HEK293 (cell line): ENCODE results near the gene SLC51A.

Experiments
- CTCF ChIA-PET: fragments of 350-600 bp; formaldehyde crosslinking; extraction: SDS; loops from one replicate; lab custom pipeline; 2021; ENCODE audit warnings: antibody characterized with exemption; lab: Yijun Ruan, JAX
- POLR2A ChIA-PET: fragments of 300-600 bp; formaldehyde crosslinking; extraction: SDS; loops from one replicate; lab custom pipeline; 2020; ENCODE audit warnings: antibody characterized with exemption, inconsistent platforms; lab: Yijun Ruan, JAX
- H3K27ac ChIP-seq: fragments of 200-500 bp; sonication (Bioruptor generic); 2 replicates; pipeline ENCODE4 v1.5.1; 2014; ENCODE audit warnings: low read depth, low read length, control low read depth, inconsistent platforms; ENCODE audit errors: extremely low read depth
- H3K36me3 ChIP-seq, 2 experiments: fragments of 200-500 bp in 1 of 2; sonication (Bioruptor generic) in 1 of 2; 1 replicate in 1 of 2; 2 replicates in 1 of 2; pipeline ENCODE4 v1.5.1; 2014 to 2017; ENCODE audit warnings: inconsistent platforms in 2 of 2, low read length in 2 of 2; ENCODE audit not compliant: control insufficient read depth in 2 of 2, insufficient read depth in 1 of 2
- H3K4me1 ChIP-seq: fragments of 200-500 bp; sonication (Bioruptor generic); 2 replicates; pipeline ENCODE4 v1.5.1; 2014; ENCODE audit warnings: mild to moderate bottlenecking, low read length, inconsistent platforms; ENCODE audit not compliant: control insufficient read depth, insufficient read depth
- H3K4me3 ChIP-seq: 2 replicates; pipeline ENCODE4 v1.5.1; 2011; ENCODE audit warnings: low read depth, mild to moderate bottlenecking, control low read depth, low read length, moderate library complexity
- H3K9me3 ChIP-seq: fragments of 200-500 bp; sonication (Bioruptor generic); 2 replicates; pipeline ENCODE4 v1.5.1; 2014; ENCODE audit warnings: low read depth, low read length, inconsistent platforms; ENCODE audit not compliant: control insufficient read depth, insufficient read depth
- BCL11B ChIP-seq: fragments of 450-650 bp; formaldehyde crosslinking; IDR thresholded peaks from 2 replicates; pipeline ENCODE4 v1.5.1; 2016; ENCODE audit warnings: low read depth, missing biosample characterization, missing genetic modification characterization
- FEZF1 ChIP-seq: fragments of 450-650 bp; formaldehyde crosslinking; IDR thresholded peaks from 2 replicates; pipeline ENCODE4 v1.5.1; 2016; ENCODE audit warnings: missing biosample characterization, missing genetic modification characterization
- GFI1B ChIP-seq: fragments of 450-650 bp; formaldehyde crosslinking; IDR thresholded peaks from 2 replicates; pipeline ENCODE4 v1.5.1; 2016; ENCODE audit warnings: missing biosample characterization, missing genetic modification characterization
- GLI4 ChIP-seq: fragments of 450-650 bp; formaldehyde crosslinking; IDR thresholded peaks from 2 replicates; pipeline ENCODE4 v1.5.1; 2016; ENCODE audit warnings: missing biosample characterization, missing genetic modification characterization
- HOXD13 ChIP-seq: sonication (generic); formaldehyde crosslinking; IDR thresholded peaks from 2 replicates; pipeline ENCODE4 v1.8.0; 2022; ENCODE audit warnings: missing genetic modification reagents, borderline replicate concordance
- MEIS1 ChIP-seq: sonication (generic); formaldehyde crosslinking; IDR thresholded peaks from 2 replicates; pipeline ENCODE4 v1.8.1; 2022; ENCODE audit warnings: missing genetic modification reagents, mild to moderate bottlenecking, borderline replicate concordance
- OVOL3 ChIP-seq: fragments of 450-650 bp; formaldehyde crosslinking; IDR thresholded peaks from 2 replicates; pipeline ENCODE4 v1.5.1; 2016; ENCODE audit warnings: missing biosample characterization, missing genetic modification characterization
- SCRT2 ChIP-seq: fragments of 450-650 bp; formaldehyde crosslinking; IDR thresholded peaks from 2 replicates; pipeline ENCODE4 v1.5.1; 2016; ENCODE audit warnings: missing biosample characterization, missing genetic modification characterization
- ZBTB7A ChIP-seq: fragments of 450-650 bp; formaldehyde crosslinking; IDR thresholded peaks from 2 replicates; pipeline ENCODE4 v1.5.1; 2016; ENCODE audit warnings: low read depth, missing biosample characterization, missing genetic modification characterization
- ZEB2 ChIP-seq: fragments of 450-650 bp; formaldehyde crosslinking; IDR thresholded peaks from 2 replicates; pipeline ENCODE4 v1.5.1; 2016; ENCODE audit warnings: missing biosample characterization, missing genetic modification characterization
- ZIC2 ChIP-seq: fragments of 450-650 bp; formaldehyde crosslinking; IDR thresholded peaks from 2 replicates; pipeline ENCODE4 v1.5.1; 2016; ENCODE audit warnings: missing biosample characterization, missing genetic modification characterization
- ZNF112 ChIP-seq: fragments of 450-650 bp; formaldehyde crosslinking; IDR thresholded peaks from 2 replicates; pipeline ENCODE4 v1.5.0; 2017; ENCODE audit warnings: missing biosample characterization, missing genetic modification characterization
- ZNF140 ChIP-seq: fragments of 450-650 bp; formaldehyde crosslinking; IDR thresholded peaks from 2 replicates; pipeline ENCODE4 v1.5.1; 2016; ENCODE audit warnings: missing biosample characterization, missing genetic modification characterization
- ZNF16 ChIP-seq: fragments of 450-650 bp; formaldehyde crosslinking; IDR thresholded peaks from 2 replicates; pipeline ENCODE4 v1.5.1; 2016; ENCODE audit warnings: low read depth, missing biosample characterization, missing genetic modification characterization
- ZNF169 ChIP-seq: fragments of 450-650 bp; formaldehyde crosslinking; IDR thresholded peaks from 2 replicates; pipeline ENCODE4 v1.5.1; 2016; ENCODE audit warnings: missing biosample characterization, missing genetic modification characterization
- ZNF202 ChIP-seq: fragments of 450-650 bp; formaldehyde crosslinking; IDR thresholded peaks from 2 replicates; pipeline ENCODE4 v1.5.1; 2016; ENCODE audit warnings: missing biosample characterization, missing genetic modification characterization, borderline replicate concordance
- ZNF214 ChIP-seq: fragments of 450-650 bp; formaldehyde crosslinking; IDR thresholded peaks from 2 replicates; pipeline ENCODE4 v1.5.1; 2017; ENCODE audit warnings: missing biosample characterization, mild to moderate bottlenecking, missing genetic modification characterization, borderline replicate concordance
- ZNF221 ChIP-seq: fragments of 450-650 bp; formaldehyde crosslinking; IDR thresholded peaks from 2 replicates; pipeline ENCODE4 v1.5.1; 2017; ENCODE audit warnings: missing biosample characterization, missing genetic modification characterization, borderline replicate concordance
- ZNF311 ChIP-seq: fragments of 450-650 bp; formaldehyde crosslinking; IDR thresholded peaks from 2 replicates; pipeline ENCODE4 v1.5.1; 2017; ENCODE audit warnings: missing biosample characterization, missing genetic modification characterization, borderline replicate concordance
- ZNF341 ChIP-seq: fragments of 450-650 bp; formaldehyde crosslinking; IDR thresholded peaks from 2 replicates; pipeline ENCODE4; 2016; ENCODE audit warnings: low read depth, missing biosample characterization, missing genetic modification characterization
- ZNF366 ChIP-seq: fragments of 450-650 bp; formaldehyde crosslinking; conservative IDR thresholded peaks from 2 replicates; pipeline ENCODE4 v1.5.1; 2016; ENCODE audit warnings: missing biosample characterization, missing genetic modification characterization
- ZNF510 ChIP-seq: fragments of 450-650 bp; formaldehyde crosslinking; IDR thresholded peaks from 2 replicates; pipeline ENCODE4 v1.5.1; 2018; ENCODE audit warnings: mild to moderate bottlenecking, missing genetic modification characterization, missing biosample characterization; ENCODE audit not compliant: insufficient replicate concordance
- ZNF596 ChIP-seq: fragments of 450-650 bp; IDR thresholded peaks from 2 replicates; pipeline ENCODE4 v1.5.0; 2018; ENCODE audit warnings: missing biosample characterization, mild to moderate bottlenecking, missing genetic modification characterization, moderate library complexity
- ZNF624 ChIP-seq: fragments of 450-650 bp; formaldehyde crosslinking; IDR thresholded peaks from 2 replicates; pipeline ENCODE4 v1.5.1; 2017; ENCODE audit warnings: missing biosample characterization, missing genetic modification characterization
- ZNF791 ChIP-seq: fragments of 450-650 bp; formaldehyde crosslinking; IDR thresholded peaks from 2 replicates; pipeline ENCODE4 v1.5.1; 2016; ENCODE audit warnings: missing biosample characterization, missing genetic modification characterization
- TF ChIP-seq, protein P1 (sequence below): fragments of 450-650 bp; IDR thresholded peaks from 2 replicates; pipeline ENCODE4 v1.5.1; 2018; ENCODE audit warnings: missing biosample characterization, mild to moderate bottlenecking, missing genetic modification characterization
- TF ChIP-seq, protein P2 (sequence below): fragments of 450-650 bp; formaldehyde crosslinking; IDR thresholded peaks from 2 replicates; pipeline ENCODE4 v1.5.1; 2016; ENCODE audit warnings: missing biosample characterization, missing genetic modification characterization
- TF ChIP-seq, protein P3 (sequence below): fragments of 450-650 bp; formaldehyde crosslinking; IDR thresholded peaks from 2 replicates; pipeline ENCODE4 v1.5.1; 2016; ENCODE audit warnings: missing biosample characterization, missing genetic modification characterization
- TF ChIP-seq, protein P4 (sequence below): fragments of 450-650 bp; IDR thresholded peaks from 2 replicates; pipeline ENCODE4 v1.5.1; 2018; ENCODE audit warnings: missing biosample characterization, missing genetic modification characterization

The SLC51A gene

DNA sequence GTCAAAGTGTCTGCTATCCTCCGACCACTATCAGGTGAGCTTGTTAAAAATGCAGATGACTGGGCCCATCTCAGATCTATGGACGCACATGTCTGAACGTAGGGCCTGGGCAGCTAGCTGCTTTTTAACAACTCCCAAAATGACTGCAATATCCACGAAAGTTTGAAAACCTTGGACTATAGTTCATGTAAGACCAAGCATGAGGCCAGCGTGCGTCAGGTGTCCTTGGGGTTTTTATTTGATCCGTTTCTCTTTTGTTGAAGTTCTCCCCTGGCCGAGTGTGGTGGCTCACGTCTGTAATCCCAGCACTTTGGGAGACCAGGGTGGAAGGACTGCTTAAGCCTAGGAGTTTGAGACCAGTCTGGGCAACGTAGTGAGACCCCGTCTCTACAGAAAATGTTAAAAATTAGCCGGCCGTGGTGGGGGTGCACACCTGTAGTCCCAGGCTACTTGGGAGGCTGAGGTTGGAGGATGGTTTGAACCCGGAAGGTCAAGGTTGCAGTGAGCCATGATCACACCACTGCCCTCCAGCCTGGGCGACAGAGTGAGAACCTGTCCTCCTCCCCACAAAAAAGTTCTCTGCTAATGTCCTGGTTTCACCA is 9.5 kb downstream of the SLC51A start:
- no peak overlapping the region for H3K4me3 ChIP-seq
- POLR2A ChIA-PET, result no interaction called here
- no peak overlapping the region for H3K27ac ChIP-seq
- no peaks in the 10 kb centered on the region for H3K36me3 ChIP-seq
- H3K4me1 ChIP-seq, result no peaks in the 10 kb centered on the region
- no peak for TF ChIP-seq ZIC2 (tag by site-specific recombination)
- TF ChIP-seq ZNF16 (tag by site-specific recombination), result no peak
- no peak for TF ChIP-seq GFI1B (tag by site-specific recombination)
- no peak for TF ChIP-seq MEIS1 (CRISPR knock-in tag)
- no peak for TF ChIP-seq ZNF214 (tag by site-specific recombination)
- no peak for TF ChIP-seq ZNF624 (tag by site-specific recombination)
- TF ChIP-seq, protein P1, sequence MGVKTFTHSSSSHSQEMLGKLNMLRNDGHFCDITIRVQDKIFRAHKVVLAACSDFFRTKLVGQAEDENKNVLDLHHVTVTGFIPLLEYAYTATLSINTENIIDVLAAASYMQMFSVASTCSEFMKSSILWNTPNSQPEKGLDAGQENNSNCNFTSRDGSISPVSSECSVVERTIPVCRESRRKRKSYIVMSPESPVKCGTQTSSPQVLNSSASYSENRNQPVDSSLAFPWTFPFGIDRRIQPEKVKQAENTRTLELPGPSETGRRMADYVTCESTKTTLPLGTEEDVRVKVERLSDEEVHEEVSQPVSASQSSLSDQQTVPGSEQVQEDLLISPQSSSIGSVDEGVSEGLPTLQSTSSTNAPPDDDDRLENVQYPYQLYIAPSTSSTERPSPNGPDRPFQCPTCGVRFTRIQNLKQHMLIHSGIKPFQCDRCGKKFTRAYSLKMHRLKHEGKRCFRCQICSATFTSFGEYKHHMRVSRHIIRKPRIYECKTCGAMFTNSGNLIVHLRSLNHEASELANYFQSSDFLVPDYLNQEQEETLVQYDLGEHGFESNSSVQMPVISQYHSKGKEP (tag by site-specific recombination), result no peak
- no peak for TF ChIP-seq FEZF1
- TF ChIP-seq ZNF596, result no peak
- no peak for TF ChIP-seq BCL11B (tag by site-specific recombination)
- no peak for TF ChIP-seq ZNF112 (tag by site-specific recombination)
- no peak for TF ChIP-seq ZNF791
- no peak for TF ChIP-seq ZNF311
- no peak for TF ChIP-seq ZNF169 (tag by site-specific recombination)
- TF ChIP-seq, protein P2, sequence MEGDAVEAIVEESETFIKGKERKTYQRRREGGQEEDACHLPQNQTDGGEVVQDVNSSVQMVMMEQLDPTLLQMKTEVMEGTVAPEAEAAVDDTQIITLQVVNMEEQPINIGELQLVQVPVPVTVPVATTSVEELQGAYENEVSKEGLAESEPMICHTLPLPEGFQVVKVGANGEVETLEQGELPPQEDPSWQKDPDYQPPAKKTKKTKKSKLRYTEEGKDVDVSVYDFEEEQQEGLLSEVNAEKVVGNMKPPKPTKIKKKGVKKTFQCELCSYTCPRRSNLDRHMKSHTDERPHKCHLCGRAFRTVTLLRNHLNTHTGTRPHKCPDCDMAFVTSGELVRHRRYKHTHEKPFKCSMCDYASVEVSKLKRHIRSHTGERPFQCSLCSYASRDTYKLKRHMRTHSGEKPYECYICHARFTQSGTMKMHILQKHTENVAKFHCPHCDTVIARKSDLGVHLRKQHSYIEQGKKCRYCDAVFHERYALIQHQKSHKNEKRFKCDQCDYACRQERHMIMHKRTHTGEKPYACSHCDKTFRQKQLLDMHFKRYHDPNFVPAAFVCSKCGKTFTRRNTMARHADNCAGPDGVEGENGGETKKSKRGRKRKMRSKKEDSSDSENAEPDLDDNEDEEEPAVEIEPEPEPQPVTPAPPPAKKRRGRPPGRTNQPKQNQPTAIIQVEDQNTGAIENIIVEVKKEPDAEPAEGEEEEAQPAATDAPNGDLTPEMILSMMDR (tag by site-specific recombination), result no peak
- CTCF ChIA-PET, result interaction anchor here (0.6 kb wide), 1 partner anchor 29 kb away, joined by 4 read pairs; no protein-coding TSS in a partner anchor
- no peaks in the 10 kb centered on the region for H3K9me3 ChIP-seq

DNA sequence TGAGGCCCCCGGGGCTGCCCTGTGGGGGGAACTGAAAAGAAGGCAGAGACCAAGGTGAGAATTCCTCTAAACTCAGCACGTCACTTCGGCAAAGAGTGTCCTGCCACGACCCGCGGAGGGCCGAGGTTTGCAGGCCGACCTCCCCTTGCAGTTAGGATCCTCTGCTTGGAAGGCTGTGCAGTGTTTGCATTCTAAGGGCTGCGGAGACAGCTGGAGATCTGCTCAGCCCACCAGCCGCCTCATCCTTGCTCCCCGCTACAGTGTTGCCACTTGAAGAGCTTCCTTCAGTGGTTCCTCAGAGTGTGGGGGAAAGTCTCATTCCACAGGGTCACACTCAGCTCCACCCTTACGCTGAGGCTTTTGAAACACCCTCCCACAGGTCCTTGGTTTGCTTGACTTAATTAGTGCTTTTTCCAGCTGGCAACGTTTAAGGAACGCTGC is 10.8 kb downstream of the SLC51A start:
- Histone ChIP-seq H3K36me3 (no peaks in the 10 kb centered on the region), H3K4me3 (no peak overlapping the region), H3K27ac (no peak overlapping the region), H3K4me1 (no peaks in the 10 kb centered on the region), H3K9me3 (no peaks in the 10 kb centered on the region)
- CTCF ChIA-PET, result no interaction called here
- POLR2A ChIA-PET, result no interaction called here
- TF ChIP-seq ZNF341 (tag by site-specific recombination), result no peak
- TF ChIP-seq ZBTB7A (tag by site-specific recombination), result no peak
- TF ChIP-seq, protein P3, sequence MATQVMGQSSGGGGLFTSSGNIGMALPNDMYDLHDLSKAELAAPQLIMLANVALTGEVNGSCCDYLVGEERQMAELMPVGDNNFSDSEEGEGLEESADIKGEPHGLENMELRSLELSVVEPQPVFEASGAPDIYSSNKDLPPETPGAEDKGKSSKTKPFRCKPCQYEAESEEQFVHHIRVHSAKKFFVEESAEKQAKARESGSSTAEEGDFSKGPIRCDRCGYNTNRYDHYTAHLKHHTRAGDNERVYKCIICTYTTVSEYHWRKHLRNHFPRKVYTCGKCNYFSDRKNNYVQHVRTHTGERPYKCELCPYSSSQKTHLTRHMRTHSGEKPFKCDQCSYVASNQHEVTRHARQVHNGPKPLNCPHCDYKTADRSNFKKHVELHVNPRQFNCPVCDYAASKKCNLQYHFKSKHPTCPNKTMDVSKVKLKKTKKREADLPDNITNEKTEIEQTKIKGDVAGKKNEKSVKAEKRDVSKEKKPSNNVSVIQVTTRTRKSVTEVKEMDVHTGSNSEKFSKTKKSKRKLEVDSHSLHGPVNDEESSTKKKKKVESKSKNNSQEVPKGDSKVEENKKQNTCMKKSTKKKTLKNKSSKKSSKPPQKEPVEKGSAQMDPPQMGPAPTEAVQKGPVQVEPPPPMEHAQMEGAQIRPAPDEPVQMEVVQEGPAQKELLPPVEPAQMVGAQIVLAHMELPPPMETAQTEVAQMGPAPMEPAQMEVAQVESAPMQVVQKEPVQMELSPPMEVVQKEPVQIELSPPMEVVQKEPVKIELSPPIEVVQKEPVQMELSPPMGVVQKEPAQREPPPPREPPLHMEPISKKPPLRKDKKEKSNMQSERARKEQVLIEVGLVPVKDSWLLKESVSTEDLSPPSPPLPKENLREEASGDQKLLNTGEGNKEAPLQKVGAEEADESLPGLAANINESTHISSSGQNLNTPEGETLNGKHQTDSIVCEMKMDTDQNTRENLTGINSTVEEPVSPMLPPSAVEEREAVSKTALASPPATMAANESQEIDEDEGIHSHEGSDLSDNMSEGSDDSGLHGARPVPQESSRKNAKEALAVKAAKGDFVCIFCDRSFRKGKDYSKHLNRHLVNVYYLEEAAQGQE (tag by site-specific recombination), result no peak
- no peak for TF ChIP-seq ZNF202
- TF ChIP-seq BCL11B (tag by site-specific recombination), result no peak
- TF ChIP-seq ZNF510 (tag by site-specific recombination), result no peak
- no peak for TF ChIP-seq ZNF366 (tag by site-specific recombination)
- TF ChIP-seq, protein P4, sequence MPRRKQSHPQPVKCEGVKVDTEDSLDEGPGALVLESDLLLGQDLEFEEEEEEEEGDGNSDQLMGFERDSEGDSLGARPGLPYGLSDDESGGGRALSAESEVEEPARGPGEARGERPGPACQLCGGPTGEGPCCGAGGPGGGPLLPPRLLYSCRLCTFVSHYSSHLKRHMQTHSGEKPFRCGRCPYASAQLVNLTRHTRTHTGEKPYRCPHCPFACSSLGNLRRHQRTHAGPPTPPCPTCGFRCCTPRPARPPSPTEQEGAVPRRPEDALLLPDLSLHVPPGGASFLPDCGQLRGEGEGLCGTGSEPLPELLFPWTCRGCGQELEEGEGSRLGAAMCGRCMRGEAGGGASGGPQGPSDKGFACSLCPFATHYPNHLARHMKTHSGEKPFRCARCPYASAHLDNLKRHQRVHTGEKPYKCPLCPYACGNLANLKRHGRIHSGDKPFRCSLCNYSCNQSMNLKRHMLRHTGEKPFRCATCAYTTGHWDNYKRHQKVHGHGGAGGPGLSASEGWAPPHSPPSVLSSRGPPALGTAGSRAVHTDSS (tag by site-specific recombination), result no peak
- no peak for TF ChIP-seq ZNF221
- no peak for TF ChIP-seq HOXD13 (CRISPR knock-in tag)
- TF ChIP-seq SCRT2, result no peak
- no peak for TF ChIP-seq OVOL3 (tag by site-specific recombination)
- no peak for TF ChIP-seq ZNF140 (tag by site-specific recombination)
- TF ChIP-seq ZNF169 (tag by site-specific recombination), result no peak
- no peak for TF ChIP-seq GLI4
- TF ChIP-seq ZEB2 (tag by site-specific recombination), result no peak
